DND-41 (cell line): Measurements from ENCODE around the gene NUDT4.

Experiments used
- CTCF ChIP-seq: IDR thresholded peaks from 2 replicates; pipeline ENCODE4 v1.5.1; 2012; ENCODE audit warnings: borderline replicate concordance, low read length, moderate library complexity, mild to moderate bottlenecking; ENCODE audit not compliant: poor library complexity, severe bottlenecking; ENCODE audit errors: extremely low read depth
- EZH2 ChIP-seq: IDR thresholded peaks from 3 replicates; pipeline ENCODE4 v1.6.1; 2012; ENCODE audit warnings: borderline replicate concordance, low read depth, mild to moderate bottlenecking, moderate library complexity, low read length, inconsistent platforms; ENCODE audit not compliant: severe bottlenecking

- TF ChIP-seq CTCF (no peak), EZH2 (no peak)
These were observed 52.1 kb downstream of the NUDT4 start for GRCh38 chr12:93429852-93430251.
